K562 (cell line): ENCODE results near the gene CHI3L1. TPM values are rescaled to one million over a fixed set of nuclear protein-coding genes. Genes with fewer than 3 reads are reported as not detected.

Experiments used
- ATAC-seq: fragments of 200-7000 bp; cut with Tn5 transposase; 3 replicates; pipeline ENCODE4 v1.9.1; 2020; ENCODE audit warnings: moderate library complexity
- BruUV-seq: library from RNA; stranded (reverse); fragments of 400-500 nt; replicated peaks from 2 replicates; lab custom pipeline; 2021; lab: Mats Ljungman, UMichigan
- CTCF ChIA-PET: fragments of 300-600 bp; formaldehyde crosslinking; extraction: SDS; loops from one replicate; lab custom pipeline; 2021; ENCODE audit warnings: low intra/inter-chr PET ratio; lab: Yijun Ruan, JAX
- POLR2A ChIA-PET: fragments of 300-600, 350-650 bp; sonication (Branson Sonifier 250); formaldehyde crosslinking; extraction: SDS; loops from one replicate; lab custom pipeline; 2021; ENCODE audit warnings: antibody characterized with exemption, inconsistent platforms; lab: Yijun Ruan, JAX
- DNase-seq, 4 experiments: peaks; one replicate each; pipeline versions ENCODE4 v3.0.0 to v3.0.0-alpha.2; 2011 to 2018; ENCODE audit warnings: low spot score in 3 of 4, mixed read lengths in 3 of 4; ENCODE audit errors: extremely low read depth in 1 of 4
- FAIRE-seq: peaks from 2 replicates; lab custom pipeline; 2011; peaks lifted over from hg19 to GRCh38; lab: Jason Lieb, UNC
- H2AFZ ChIP-seq: 2 replicates; pipeline ENCODE4 v1.6.0; 2011; ENCODE audit warnings: low read depth, low read length, control low read depth, inconsistent platforms
- H3K27ac ChIP-seq: fragments of 200-600 bp; 3 replicates; pipeline ENCODE4 v1.8.0; 2011; ENCODE audit warnings: low read depth, mild to moderate bottlenecking, control low read depth, inconsistent platforms, low read length, moderate library complexity, mixed read lengths; ENCODE audit errors: extremely low read depth
- H3K27me3 ChIP-seq, 2 experiments: fragments of 300-600 bp in 1 of 2; 2 replicates in 1 of 2; 3 replicates in 1 of 2; pipeline versions ENCODE4 v1.6.0 to v1.8.0; 2011; ENCODE audit warnings: inconsistent platforms in 2 of 2, low read length in 2 of 2, mild to moderate bottlenecking in 1 of 2, mixed read lengths in 1 of 2, moderate library complexity in 1 of 2; ENCODE audit not compliant: control insufficient read depth in 2 of 2, insufficient read depth in 2 of 2
- H3K36me3 ChIP-seq: fragments of 300-600 bp; 3 replicates; pipeline ENCODE4 v1.8.0; 2011; ENCODE audit warnings: mild to moderate bottlenecking, low read length, inconsistent platforms; ENCODE audit not compliant: control insufficient read depth, insufficient read depth
- H3K4me1 ChIP-seq, 2 experiments: fragments of 200-600 bp in 1 of 2; replicated peaks in 1 of 2; 2 replicates in 1 of 2; 3 replicates in 1 of 2; pipeline versions ENCODE4 v1.5.1 to v1.8.0; 2011; ENCODE audit warnings: inconsistent platforms in 2 of 2, low read length in 2 of 2, mild to moderate bottlenecking in 1 of 2, mixed read lengths in 1 of 2, moderate library complexity in 1 of 2; ENCODE audit not compliant: control insufficient read depth in 2 of 2, insufficient read depth in 2 of 2
- H3K4me2 ChIP-seq: 2 replicates; pipeline ENCODE4 v1.6.1; 2011; ENCODE audit warnings: low read length, control low read depth, inconsistent platforms, mixed read lengths; ENCODE audit not compliant: insufficient read depth
- H3K4me3 ChIP-seq: fragments of 200-600 bp; sonication (generic), shearing (Covaris generic); 2 replicates; pipeline ENCODE4 v1.5.1; 2016; ENCODE audit warnings: control low read depth, inconsistent platforms
- H3K79me2 ChIP-seq: fragments of 200-600 bp; 3 replicates; pipeline ENCODE4 v1.8.0; 2011; ENCODE audit warnings: low read length, inconsistent platforms; ENCODE audit not compliant: control insufficient read depth, insufficient read depth
- H3K9ac ChIP-seq, 2 experiments: 2 replicates each; pipeline versions ENCODE4 v1.6.0 to v1.6.1; 2011; ENCODE audit warnings: low read depth in 2 of 2, low read length in 2 of 2, control low read depth in 1 of 2, inconsistent platforms in 1 of 2, mild to moderate bottlenecking in 1 of 2, mixed read lengths in 1 of 2; ENCODE audit not compliant: insufficient read depth in 1 of 2
- H3K9me1 ChIP-seq: one replicate; pipeline ENCODE4 v1.6.0; 2011; ENCODE audit warnings: inconsistent platforms, mild to moderate bottlenecking, low read length, moderate library complexity; ENCODE audit not compliant: control insufficient read depth, insufficient read depth
- H3K9me3 ChIP-seq: replicated peaks from 2 replicates; pipeline ENCODE4 v1.5.1; 2011; ENCODE audit warnings: low read depth, low read length, inconsistent platforms; ENCODE audit not compliant: control insufficient read depth, insufficient read depth
- H4K20me1 ChIP-seq: replicated peaks from 2 replicates; pipeline ENCODE4 v1.6.1; 2011; ENCODE audit warnings: low read length, inconsistent platforms, mixed read lengths; ENCODE audit not compliant: control insufficient read depth, insufficient read depth
- DPF2 ChIP-seq: fragments of 450-650 bp; IDR thresholded peaks from 2 replicates; pipeline ENCODE4 v1.6.1; 2016
- EHMT2 ChIP-seq: fragments of 450-650 bp; IDR thresholded peaks from 2 replicates; pipeline ENCODE4 v1.6.1; 2018; ENCODE audit warnings: antibody characterized with exemption
- GTF2A2 ChIP-seq: IDR thresholded peaks from 2 replicates; pipeline ENCODE4 v1.6.1; 2016; ENCODE audit warnings: mild to moderate bottlenecking, missing genetic modification characterization, missing compliant biosample characterization
- MIER1 ChIP-seq: fragments of 450-650 bp; IDR thresholded peaks from 2 replicates; pipeline ENCODE4 v1.6.1; 2016; ENCODE audit warnings: antibody characterized with exemption, mild to moderate bottlenecking, low read depth
- NCOA6 ChIP-seq: fragments of 450-650 bp; IDR thresholded peaks from 2 replicates; pipeline ENCODE4 v1.6.1; 2017; ENCODE audit warnings: mild to moderate bottlenecking
- RBM25 ChIP-seq: fragments of 200-400 bp; formaldehyde crosslinking; IDR thresholded peaks from 2 replicates; pipeline ENCODE4 v1.6.1; 2018; ENCODE audit warnings: low read length, low read depth, moderate library complexity; ENCODE audit not compliant: severe bottlenecking
- TAL1 ChIP-seq: fragments of 450-650 bp; IDR thresholded peaks from 2 replicates; pipeline ENCODE4 v1.6.1; 2016; ENCODE audit warnings: mild to moderate bottlenecking
- ZNF586 ChIP-seq: fragments of 450-650 bp; formaldehyde crosslinking; conservative IDR thresholded peaks from 2 replicates; pipeline ENCODE4 v1.4.0; 2020; ENCODE audit warnings: mild to moderate bottlenecking, moderate library complexity
- ZNF609 ChIP-seq: sonication (generic); formaldehyde crosslinking; IDR thresholded peaks from 2 replicates; pipeline ENCODE4 v1.8.1; 2023; ENCODE audit warnings: missing genetic modification reagents, mild to moderate bottlenecking, borderline replicate concordance
- ZNF780A ChIP-seq: fragments of 250-450 bp; sonication (Bioruptor Pico); IDR thresholded peaks from 2 replicates; pipeline ENCODE4 v1.5.0; 2021; ENCODE audit warnings: mild to moderate bottlenecking
- WGBS: fragments of 100-300 bp; shearing (Covaris generic); methylation state at CpG from one replicate; pipeline ENCODE4 v1.1.6; 2016; ENCODE audit warnings: low coverage, mixed read lengths; ENCODE audit not compliant: insufficient coverage; ENCODE audit errors: missing lambda C conversion rate; 5-methylcytosine and 5-hydroxymethylcytosine counted together
- in situ Hi-C: fragments of 300-500 bp; cut with MboI; formaldehyde crosslinking; loops from 4 replicates; pipeline ENCODE4 v1.15.0; 2018; ENCODE audit warnings: inconsistent platforms, mixed read lengths
- intact Hi-C: fragments of 100-400 bp; cut with micrococcal nuclease; formaldehyde crosslinking; loops from 2 replicates; pipeline ENCODE4 v1.14.2; 2022
- polyA plus RNA-seq, 8 experiments: library from polyadenylated mRNA; depleted of rRNA in 4 of 8; stranded (reverse) in 5 of 8; unstranded in 3 of 8; fragments of >200 nt; fragmentation: Nextera tagmentation in 2 of 8; fragmentation: Illumina TruSeq in 1 of 8; extraction: Ambion mirVana in 2 of 8; extraction: Trizol in 1 of 8; gene quantifications; 2 replicates each; pipeline versions ENCODE4 v1.2.1 to v1.2.3, GENCODE V29; 2011 to 2014; ENCODE audit warnings: inconsistent platforms in 1 of 8, missing spikeins in 1 of 8
- total RNA-seq, 7 experiments: library from RNA; depleted of rRNA in 6 of 7; stranded (reverse); fragments of >200 nt in 6 of 7; fragmentation: Illumina TruSeq in 2 of 7; extraction: Trizol in 2 of 7; gene quantifications; 2 replicates each; pipeline versions ENCODE4 v1.2.1 to v1.2.3, GENCODE V29; 2011 to 2021; ENCODE audit warnings: low replicate concordance in 1 of 7
- TF ChIP-seq, protein P1 (sequence below): fragments of 250-450 bp; sonication (Bioruptor Pico); IDR thresholded peaks from 2 replicates; pipeline ENCODE4 v1.4.0; 2020; ENCODE audit warnings: mild to moderate bottlenecking, moderate library complexity, borderline replicate concordance
- TF ChIP-seq, protein P2 (sequence below): fragments of 150-350 bp; IDR thresholded peaks from 2 replicates; pipeline ENCODE4 v1.6.1; 2014; ENCODE audit warnings: low read depth, mild to moderate bottlenecking, low read length, borderline replicate concordance

Gene CHI3L1
- total and polyA plus RNA-seq, 9 of the 15 experiments (the other 6 are each of a cell fraction or from before 2014, with no cell fraction given), result not detected

- no peak overlapping the region for H3K27ac ChIP-seq
- TF ChIP-seq EHMT2 (peak; percentile 90), GTF2A2 (no peak), MIER1 (peak; percentile 84), ZNF586 (CRISPR knock-in tag) (no peak), DPF2 (no peak), RBM25 (no peak), NCOA6 (no peak), ZNF609 (no peak), ZNF780A (CRISPR knock-in tag) (no peak), TAL1 (no peak)
- TF ChIP-seq, protein P1, sequence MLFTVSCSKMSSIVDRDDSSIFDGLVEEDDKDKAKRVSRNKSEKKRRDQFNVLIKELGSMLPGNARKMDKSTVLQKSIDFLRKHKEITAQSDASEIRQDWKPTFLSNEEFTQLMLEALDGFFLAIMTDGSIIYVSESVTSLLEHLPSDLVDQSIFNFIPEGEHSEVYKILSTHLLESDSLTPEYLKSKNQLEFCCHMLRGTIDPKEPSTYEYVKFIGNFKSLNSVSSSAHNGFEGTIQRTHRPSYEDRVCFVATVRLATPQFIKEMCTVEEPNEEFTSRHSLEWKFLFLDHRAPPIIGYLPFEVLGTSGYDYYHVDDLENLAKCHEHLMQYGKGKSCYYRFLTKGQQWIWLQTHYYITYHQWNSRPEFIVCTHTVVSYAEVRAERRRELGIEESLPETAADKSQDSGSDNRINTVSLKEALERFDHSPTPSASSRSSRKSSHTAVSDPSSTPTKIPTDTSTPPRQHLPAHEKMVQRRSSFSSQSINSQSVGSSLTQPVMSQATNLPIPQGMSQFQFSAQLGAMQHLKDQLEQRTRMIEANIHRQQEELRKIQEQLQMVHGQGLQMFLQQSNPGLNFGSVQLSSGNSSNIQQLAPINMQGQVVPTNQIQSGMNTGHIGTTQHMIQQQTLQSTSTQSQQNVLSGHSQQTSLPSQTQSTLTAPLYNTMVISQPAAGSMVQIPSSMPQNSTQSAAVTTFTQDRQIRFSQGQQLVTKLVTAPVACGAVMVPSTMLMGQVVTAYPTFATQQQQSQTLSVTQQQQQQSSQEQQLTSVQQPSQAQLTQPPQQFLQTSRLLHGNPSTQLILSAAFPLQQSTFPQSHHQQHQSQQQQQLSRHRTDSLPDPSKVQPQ, result no peak
- TF ChIP-seq, protein P2, sequence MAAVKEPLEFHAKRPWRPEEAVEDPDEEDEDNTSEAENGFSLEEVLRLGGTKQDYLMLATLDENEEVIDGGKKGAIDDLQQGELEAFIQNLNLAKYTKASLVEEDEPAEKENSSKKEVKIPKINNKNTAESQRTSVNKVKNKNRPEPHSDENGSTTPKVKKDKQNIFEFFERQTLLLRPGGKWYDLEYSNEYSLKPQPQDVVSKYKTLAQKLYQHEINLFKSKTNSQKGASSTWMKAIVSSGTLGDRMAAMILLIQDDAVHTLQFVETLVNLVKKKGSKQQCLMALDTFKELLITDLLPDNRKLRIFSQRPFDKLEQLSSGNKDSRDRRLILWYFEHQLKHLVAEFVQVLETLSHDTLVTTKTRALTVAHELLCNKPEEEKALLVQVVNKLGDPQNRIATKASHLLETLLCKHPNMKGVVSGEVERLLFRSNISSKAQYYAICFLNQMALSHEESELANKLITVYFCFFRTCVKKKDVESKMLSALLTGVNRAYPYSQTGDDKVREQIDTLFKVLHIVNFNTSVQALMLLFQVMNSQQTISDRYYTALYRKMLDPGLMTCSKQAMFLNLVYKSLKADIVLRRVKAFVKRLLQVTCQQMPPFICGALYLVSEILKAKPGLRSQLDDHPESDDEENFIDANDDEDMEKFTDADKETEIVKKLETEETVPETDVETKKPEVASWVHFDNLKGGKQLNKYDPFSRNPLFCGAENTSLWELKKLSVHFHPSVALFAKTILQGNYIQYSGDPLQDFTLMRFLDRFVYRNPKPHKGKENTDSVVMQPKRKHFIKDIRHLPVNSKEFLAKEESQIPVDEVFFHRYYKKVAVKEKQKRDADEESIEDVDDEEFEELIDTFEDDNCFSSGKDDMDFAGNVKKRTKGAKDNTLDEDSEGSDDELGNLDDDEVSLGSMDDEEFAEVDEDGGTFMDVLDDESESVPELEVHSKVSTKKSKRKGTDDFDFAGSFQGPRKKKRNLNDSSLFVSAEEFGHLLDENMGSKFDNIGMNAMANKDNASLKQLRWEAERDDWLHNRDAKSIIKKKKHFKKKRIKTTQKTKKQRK, result no peak
These were observed 33.4 kb upstream of the CHI3L1 start for GRCh38 chr1:203219934-203220333.

More at GRCh38 chr1:203219934-203220333, 33.4 kb upstream of the CHI3L1 start:
- ATAC-seq, result no peak
- in situ Hi-C loops, result loop anchor here (5.0 kb wide), 1 partner anchor 188 kb away; no protein-coding TSS in a partner anchor
- no peaks in the 10 kb centered on the region for H3K9me3 ChIP-seq
- peaks cover 21 to 61% of the 10 kb centered on the region in 2 experiments for H3K27me3 ChIP-seq
- FAIRE-seq, result no peak
- DNase-seq, result peak in 1 of 4 experiments; percentile 23
- WGBS, result 2% methylated on average over 8 of the region's 8 CpGs
- H3K4me3 ChIP-seq, result no peak overlapping the region
- CTCF ChIA-PET, result no interaction called here
- intact Hi-C loops, result no loop called here
- no peaks in the 10 kb centered on the region for H3K79me2 ChIP-seq
- no peak overlapping the region for H3K9ac ChIP-seq
- POLR2A ChIA-PET, result interaction anchor here (0.7 kb wide), 1 partner anchor 97 kb away, joined by 3 read pairs; no protein-coding TSS in a partner anchor
- no TSS peak for BruUV-seq
- H3K4me1 ChIP-seq, result no peaks in the 10 kb centered on the region
- H2AFZ ChIP-seq, result no peak overlapping the region
- H4K20me1 ChIP-seq, result peaks cover 14% of the 10 kb centered on the region
- H3K4me2 ChIP-seq, result no peak overlapping the region
- no peaks in the 10 kb centered on the region for H3K9me1 ChIP-seq
- H3K36me3 ChIP-seq, result no peaks in the 10 kb centered on the region
